ENCODE data around the gene PARP6. TPM values are rescaled to one million over a fixed set of nuclear protein-coding genes. Genes with fewer than 3 reads are reported as not detected.

PARP6 gene
- polyA plus RNA-seq (2013, experiment 1 of 2; ENCODE audit: insufficient read length): 38.4 TPM
- 40.1 TPM for polyA plus RNA-seq (2013, experiment 2 of 2; ENCODE audit: insufficient read length)

GRCh38 chr15:72272213-72272996 lies at the start of gene PARP6:
TSS of gene PARP6 (minus strand) at chr15:72272554. CDS start at chr15:72267477, 5,077 bp downstream.
- DNase-seq: peak; percentile 99

- DNase-seq: peak; percentile 72
Observed at GRCh38 chr15:72319985-72320671, 47.8 kb upstream of the PARP6 start, which contains the start of gene CELF6. TSS of gene CELF6 (minus strand) at chr15:72320157. CDS start at chr15:72319874, 283 bp downstream.

GRCh38 chr15:72319360-72319984 lies 47.1 kb upstream of the PARP6 start:
- DNase-seq: peak; percentile 67

- DNase-seq: no peak
Observed at GRCh38 chr15:72318408-72318942, 46.1 kb upstream of the PARP6 start.

- DNase-seq: no peak
Observed at GRCh38 chr15:72315706-72316370, 43.5 kb upstream of the PARP6 start.

GRCh38 chr15:72313881-72314280 lies 41.5 kb upstream of the PARP6 start:
- no peak for DNase-seq

- no peak for DNase-seq
Observed at GRCh38 chr15:72313448-72313840, 41.1 kb upstream of the PARP6 start.

GRCh38 chr15:72312605-72313447 lies 40.5 kb upstream of the PARP6 start:
- DNase-seq: peak; percentile 71

GRCh38 chr15:72307026-72307425 lies 34.7 kb upstream of the PARP6 start:
- no peak for DNase-seq

- DNase-seq: peak; percentile 46
Observed at GRCh38 chr15:72306211-72306785, 33.9 kb upstream of the PARP6 start.

GRCh38 chr15:72304596-72304995 lies 32.2 kb upstream of the PARP6 start:
- DNase-seq: no peak

GRCh38 chr15:72302955-72303354 lies 30.6 kb upstream of the PARP6 start:
- DNase-seq: no peak

GRCh38 chr15:72289597-72290325 lies 17.4 kb upstream of the PARP6 start:
- no peak for DNase-seq

GRCh38 chr15:72288796-72289596 lies 16.6 kb upstream of the PARP6 start:
- no peak for DNase-seq

GRCh38 chr15:72285927-72286516 lies 13.7 kb upstream of the PARP6 start:
- DNase-seq: peak; percentile 25

GRCh38 chr15:72285402-72285801 lies 13.0 kb upstream of the PARP6 start:
- no peak for DNase-seq

- no peak for DNase-seq
Observed at GRCh38 chr15:72284781-72285180, 12.4 kb upstream of the PARP6 start.

- DNase-seq: no peak
Observed at GRCh38 chr15:72281713-72282112, 9.4 kb upstream of the PARP6 start.

GRCh38 chr15:72280751-72281150 lies 8.4 kb upstream of the PARP6 start:
- DNase-seq: no peak

Data from fibroblast of skin of scalp (primary cell).